ENCODE results near the gene HMGCS1. TPM values are rescaled to one million over a fixed set of nuclear protein-coding genes. Genes with fewer than 3 reads are reported as not detected.

HMGCS1 gene
- total RNA-seq, 2 donors from 2014 or later, result 10.9 to 22.8 TPM

DNA sequence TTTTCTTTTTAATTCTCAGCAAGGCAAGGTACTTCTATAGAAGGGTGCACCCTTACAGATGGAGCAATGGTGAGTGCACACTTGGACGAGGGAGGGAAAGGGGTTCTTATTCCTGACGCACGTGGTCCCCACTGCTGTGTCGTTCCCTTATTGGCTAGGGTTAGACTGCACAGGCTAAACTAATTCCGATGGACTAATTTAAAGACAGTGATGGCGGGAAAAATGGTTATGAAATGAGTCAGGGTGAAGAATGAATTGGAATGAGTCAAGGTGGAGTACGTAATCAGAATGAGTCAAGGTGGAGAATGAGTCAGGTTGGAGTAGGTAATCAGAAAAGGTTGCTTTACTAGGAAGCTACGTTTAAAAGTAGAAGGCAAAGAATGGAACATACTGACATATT is 2.1 kb upstream of the HMGCS1 start:
- ATAC-seq, result no peak
- Histone ChIP-seq H3K4me3 (no peak overlapping the region), H3K9me3 (no peaks in the 10 kb centered on the region), H3K27ac (no peak overlapping the region), H3K27me3 (no peaks in the 10 kb centered on the region), H3K36me3 (replicated peaks in 1 of 2; ENCODE audit: insufficient read depth in 1 of 2, low read depth in 2 of 2) (no peaks in the 10 kb centered on the region), H3K4me1 (peaks cover 30% of the 10 kb centered on the region)
- no peak for DNase-seq
- intact Hi-C loops (cut with DNase I), result no loop called here
- 82 to 83% methylated on average over 8 of the region's 8 CpGs for WGBS, 2 donors
- TF ChIP-seq, protein P1, sequence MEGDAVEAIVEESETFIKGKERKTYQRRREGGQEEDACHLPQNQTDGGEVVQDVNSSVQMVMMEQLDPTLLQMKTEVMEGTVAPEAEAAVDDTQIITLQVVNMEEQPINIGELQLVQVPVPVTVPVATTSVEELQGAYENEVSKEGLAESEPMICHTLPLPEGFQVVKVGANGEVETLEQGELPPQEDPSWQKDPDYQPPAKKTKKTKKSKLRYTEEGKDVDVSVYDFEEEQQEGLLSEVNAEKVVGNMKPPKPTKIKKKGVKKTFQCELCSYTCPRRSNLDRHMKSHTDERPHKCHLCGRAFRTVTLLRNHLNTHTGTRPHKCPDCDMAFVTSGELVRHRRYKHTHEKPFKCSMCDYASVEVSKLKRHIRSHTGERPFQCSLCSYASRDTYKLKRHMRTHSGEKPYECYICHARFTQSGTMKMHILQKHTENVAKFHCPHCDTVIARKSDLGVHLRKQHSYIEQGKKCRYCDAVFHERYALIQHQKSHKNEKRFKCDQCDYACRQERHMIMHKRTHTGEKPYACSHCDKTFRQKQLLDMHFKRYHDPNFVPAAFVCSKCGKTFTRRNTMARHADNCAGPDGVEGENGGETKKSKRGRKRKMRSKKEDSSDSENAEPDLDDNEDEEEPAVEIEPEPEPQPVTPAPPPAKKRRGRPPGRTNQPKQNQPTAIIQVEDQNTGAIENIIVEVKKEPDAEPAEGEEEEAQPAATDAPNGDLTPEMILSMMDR (IDR thresholded peaks at IDR 0.05), result no peak
- TF ChIP-seq POLR2A (IDR thresholded peaks at IDR 0.05), result no peak

DNA sequence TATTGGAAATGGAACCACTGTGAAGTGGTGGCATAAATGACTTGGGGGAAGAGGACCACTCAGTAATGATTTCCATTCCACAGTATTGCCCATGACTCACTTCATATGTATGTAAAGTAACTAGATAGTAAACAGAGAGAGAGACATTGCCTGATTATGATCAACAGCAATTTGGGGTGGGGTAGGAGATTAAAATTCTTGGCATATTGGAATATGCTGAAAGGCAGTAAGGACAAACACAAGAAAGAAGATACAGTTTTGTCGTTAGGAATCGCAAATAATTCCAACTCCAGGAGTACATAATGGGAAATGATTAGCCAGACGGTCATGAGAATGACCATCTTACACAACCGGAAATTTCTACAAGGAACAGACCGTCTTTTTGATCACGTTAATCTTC is 1.5 kb upstream of the HMGCS1 start:
- Histone ChIP-seq H3K27ac (no peak overlapping the region), H3K4me1 (peaks cover 35% of the 10 kb centered on the region)
- intact Hi-C loops (cut with DNase I), result no loop called here

DNA sequence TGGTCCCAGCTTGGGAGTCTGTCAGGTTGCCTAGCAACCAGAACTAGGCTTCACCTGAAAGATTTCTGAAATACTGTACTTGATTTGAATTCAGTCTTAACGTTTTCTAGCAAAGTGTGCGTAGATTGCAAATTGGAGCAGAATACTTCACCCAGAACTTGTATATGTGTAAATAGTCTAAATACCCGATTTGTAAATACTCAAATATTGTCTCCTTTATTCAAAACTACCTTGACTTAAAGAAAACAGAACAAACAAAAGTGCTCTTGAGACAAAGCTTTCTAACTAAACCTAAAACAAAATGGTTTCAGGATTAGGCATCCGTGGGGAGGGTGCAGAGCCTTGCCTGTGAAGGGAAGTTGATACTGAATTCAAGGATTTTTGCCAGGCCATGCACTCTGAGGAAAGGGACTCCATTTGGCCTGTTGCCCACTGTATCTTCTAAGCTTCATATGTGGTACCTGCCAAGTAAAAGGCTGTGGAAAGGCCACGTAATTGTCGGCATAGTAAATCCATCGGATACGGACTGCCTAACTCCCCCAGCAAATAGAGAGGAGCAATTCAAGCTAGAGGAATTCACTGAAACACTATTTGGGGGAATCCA is 744 bp upstream of the HMGCS1 start:
- intact Hi-C loops (cut with DNase I), result no loop called here
- no peak for ATAC-seq
- no peaks in the 10 kb centered on the region for H3K36me3 ChIP-seq (replicated peaks in 1 of 2; ENCODE audit: insufficient read depth in 1 of 2, low read depth in 2 of 2)
- TF ChIP-seq POLR2A (IDR thresholded peaks at IDR 0.05), result no peak
- TF ChIP-seq, protein P1 (IDR thresholded peaks at IDR 0.05), result no peak
- H3K27ac ChIP-seq, result peak overlapping the region; percentile 66 to 95 (median 93)
- 41 to 44% methylated on average over 8 of the region's 8 CpGs for WGBS, 2 donors
- H3K4me1 ChIP-seq, result peaks cover 43% of the 10 kb centered on the region
- no peak overlapping the region for H3K4me3 ChIP-seq
- no peaks in the 10 kb centered on the region for H3K9me3 ChIP-seq
- no peaks in the 10 kb centered on the region for H3K27me3 ChIP-seq
- DNase-seq, result peak in 3 of 4 donors; percentile 11 to 21 (median 15)

More for the DNA sequence above, 1.5 kb upstream of the HMGCS1 start:
- TF ChIP-seq, protein P1 (IDR thresholded peaks at IDR 0.05), result no peak
- no peak for TF ChIP-seq POLR2A (IDR thresholded peaks at IDR 0.05)
- Histone ChIP-seq H3K36me3 (replicated peaks in 1 of 2; ENCODE audit: insufficient read depth in 1 of 2, low read depth in 2 of 2) (no peaks in the 10 kb centered on the region), H3K4me3 (no peak overlapping the region), H3K27me3 (no peaks in the 10 kb centered on the region), H3K9me3 (no peaks in the 10 kb centered on the region)
- DNase-seq, result no peak
- ATAC-seq, result no peak
- 88 to 93% methylated on average over 6 of the region's 6 CpGs for WGBS, 2 donors

DNA sequence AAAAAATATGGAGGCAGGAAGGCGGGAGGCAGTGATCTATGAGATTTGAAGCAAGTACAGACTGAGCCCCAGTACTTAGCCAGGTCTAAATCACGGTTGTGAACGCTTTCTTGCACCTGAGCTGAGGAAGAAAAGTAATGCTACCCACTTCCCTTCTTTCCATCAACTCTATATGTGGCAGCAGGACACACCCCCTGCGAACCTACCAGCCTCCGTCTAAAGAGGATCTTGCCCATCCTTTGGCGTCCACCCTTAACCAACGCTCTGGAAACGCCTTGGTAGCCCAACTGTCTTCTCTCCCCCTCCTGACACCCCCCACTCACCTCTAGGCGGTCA is 545 bp downstream of the HMGCS1 start:
- intact Hi-C loops (cut with DNase I), result no loop called here
- peak overlapping the region; percentile 68 to 74 for H3K4me3 ChIP-seq
- H3K9me3 ChIP-seq, result no peaks in the 10 kb centered on the region
- 1 to 2% methylated on average over 9 of the region's 9 CpGs for WGBS, 2 donors
- ATAC-seq, result no peak
- peaks cover 43% of the 10 kb centered on the region for H3K4me1 ChIP-seq
- no peaks in the 10 kb centered on the region for H3K36me3 ChIP-seq (replicated peaks in 1 of 2; ENCODE audit: insufficient read depth in 1 of 2, low read depth in 2 of 2)
- H3K27me3 ChIP-seq, result no peaks in the 10 kb centered on the region
- no peak for DNase-seq
- TF ChIP-seq, protein P1 (IDR thresholded peaks at IDR 0.05), result peak in 1 of 7 experiments; percentile 25
- TF ChIP-seq POLR2A (IDR thresholded peaks at IDR 0.05), result no peak
- H3K27ac ChIP-seq, result peak overlapping the region; percentile 90 to 95 (median 93)

DNA sequence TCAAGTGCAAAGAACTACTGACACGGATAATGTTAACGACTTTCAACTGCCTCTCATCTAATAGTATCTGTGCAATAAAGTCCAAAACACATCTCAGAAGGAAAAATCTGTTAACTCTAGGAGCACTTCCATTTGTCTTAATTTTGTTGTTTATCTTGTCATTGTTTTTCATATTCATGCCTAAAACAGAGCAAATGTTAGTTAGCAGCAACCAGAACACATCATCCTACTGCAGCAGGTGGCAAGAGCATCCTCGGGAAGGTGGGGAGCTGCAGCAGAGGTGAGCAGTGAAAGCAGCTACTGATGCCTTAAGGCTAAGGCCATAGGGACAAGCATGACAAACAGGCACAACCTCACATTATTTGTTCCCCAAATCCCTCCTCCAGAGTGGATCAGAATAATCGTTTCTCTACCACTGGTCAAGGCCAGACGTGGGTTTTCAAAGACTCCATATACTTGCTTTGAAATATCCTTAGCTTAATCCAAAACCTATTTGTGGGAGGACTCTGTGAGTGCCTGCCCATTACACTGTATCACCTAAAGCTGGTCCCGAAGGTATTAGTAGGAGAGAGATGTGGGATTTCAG is 1.0 kb downstream of the HMGCS1 start:
- ATAC-seq, result no peak
- Histone ChIP-seq H3K27me3 (no peaks in the 10 kb centered on the region), H3K36me3 (replicated peaks in 1 of 2; ENCODE audit: insufficient read depth in 1 of 2, low read depth in 2 of 2) (no peaks in the 10 kb centered on the region), H3K4me3 (peak overlapping the region in 1 of 2 donors; percentile 68), H3K4me1 (peaks cover 43% of the 10 kb centered on the region), H3K9me3 (no peaks in the 10 kb centered on the region), H3K27ac (peak overlapping the region in 3 of 4 donors; percentile 92 to 95 (median 94))
- intact Hi-C loops (cut with DNase I), result no loop called here
- WGBS, 2 donors, result 15 to 23% methylated on average over 6 of the region's 6 CpGs
- DNase-seq, result no peak
- no peak for TF ChIP-seq POLR2A (IDR thresholded peaks at IDR 0.05)
- TF ChIP-seq, protein P1 (IDR thresholded peaks at IDR 0.05), result no peak

All from body of pancreas (tissue), 4 donors.